ENCODE data around the gene WBP11.

DNA sequence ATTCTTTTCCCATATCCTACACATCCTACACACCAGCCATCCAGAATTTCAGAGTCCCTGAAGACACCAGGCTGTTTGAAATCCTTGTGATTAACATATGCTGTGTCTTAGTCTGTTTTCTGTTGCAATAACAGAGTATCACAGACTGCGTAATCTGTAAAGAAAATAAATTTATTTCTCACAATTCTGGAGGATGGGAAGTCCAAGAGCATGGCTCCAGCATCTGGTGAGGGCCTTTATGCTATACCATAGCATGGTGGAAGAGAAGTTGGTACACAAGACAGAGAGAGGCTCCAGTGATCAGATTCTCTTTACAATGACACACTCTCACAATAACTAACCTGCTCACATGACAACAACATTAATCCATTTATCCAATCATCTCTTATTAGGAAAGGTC, 36.0 kb upstream of the WBP11 start:
- TF ChIP-seq, protein P1, sequence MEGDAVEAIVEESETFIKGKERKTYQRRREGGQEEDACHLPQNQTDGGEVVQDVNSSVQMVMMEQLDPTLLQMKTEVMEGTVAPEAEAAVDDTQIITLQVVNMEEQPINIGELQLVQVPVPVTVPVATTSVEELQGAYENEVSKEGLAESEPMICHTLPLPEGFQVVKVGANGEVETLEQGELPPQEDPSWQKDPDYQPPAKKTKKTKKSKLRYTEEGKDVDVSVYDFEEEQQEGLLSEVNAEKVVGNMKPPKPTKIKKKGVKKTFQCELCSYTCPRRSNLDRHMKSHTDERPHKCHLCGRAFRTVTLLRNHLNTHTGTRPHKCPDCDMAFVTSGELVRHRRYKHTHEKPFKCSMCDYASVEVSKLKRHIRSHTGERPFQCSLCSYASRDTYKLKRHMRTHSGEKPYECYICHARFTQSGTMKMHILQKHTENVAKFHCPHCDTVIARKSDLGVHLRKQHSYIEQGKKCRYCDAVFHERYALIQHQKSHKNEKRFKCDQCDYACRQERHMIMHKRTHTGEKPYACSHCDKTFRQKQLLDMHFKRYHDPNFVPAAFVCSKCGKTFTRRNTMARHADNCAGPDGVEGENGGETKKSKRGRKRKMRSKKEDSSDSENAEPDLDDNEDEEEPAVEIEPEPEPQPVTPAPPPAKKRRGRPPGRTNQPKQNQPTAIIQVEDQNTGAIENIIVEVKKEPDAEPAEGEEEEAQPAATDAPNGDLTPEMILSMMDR (IDR thresholded peaks at IDR 0.05), result no peak
- TF ChIP-seq POLR2AphosphoS5 (IDR thresholded peaks at IDR 0.05), result no peak
- TF ChIP-seq POLR2A (IDR thresholded peaks at IDR 0.05), result no peak
- no peak for TF ChIP-seq EP300 (IDR thresholded peaks at IDR 0.05)

Measured in gastroesophageal sphincter (tissue), 3 donors.